ENCODE data around the gene CEP83. TPM values are rescaled to one million over a fixed set of nuclear protein-coding genes. Genes with fewer than 3 reads are reported as not detected.
A peak's percentile ranks its signal among the peaks of the same experiment; 100 is the strongest.

The CEP83 gene
- total and polyA plus RNA-seq, 8 donors = 2.6 to 44.4 (median 15.8) TPM

GRCh38 chr12:94437303-94437702 is 22.4 kb downstream of the CEP83 start:
- 87 to 100% (median 96%) methylated on average over 1 of the region's 1 CpG for WGBS, 5 donors
- Histone ChIP-seq H3K4me1 (peaks cover 0 to 30% (median 16%) of the 10 kb centered on the region in 4 donors), H3K4me3 (no peak overlapping the region), H3K27ac (no peak overlapping the region), H3K27me3 (no peaks in the 10 kb centered on the region), H3K9me3 (peaks cover 0 to 6% (median 0%) of the 10 kb centered on the region in 4 donors), H3K36me3 (no peaks in the 10 kb centered on the region)
- intact Hi-C loops (cut with DNase I; ENCODE audit: low total_unique reads) = loop anchor here (10.0 kb wide), 1 partner anchor 293 kb away; the partner anchor contains the start of gene PLXNC1
- TF ChIP-seq POLR2AphosphoS5 (IDR thresholded peaks at IDR 0.05) (no peak), EP300 (IDR thresholded peaks at IDR 0.05) (no peak), CTCF (IDR thresholded peaks at IDR 0.05) (no peak), POLR2A (IDR thresholded peaks at IDR 0.05) (no peak)
- no peak for DNase-seq

GRCh38 chr12:94435511-94435927 is 24.1 kb downstream of the CEP83 start:
- TF ChIP-seq POLR2AphosphoS5 (IDR thresholded peaks at IDR 0.05) = no peak
- TF ChIP-seq CTCF (IDR thresholded peaks at IDR 0.05) = no peak
- intact Hi-C loops (cut with DNase I; ENCODE audit: low total_unique reads) = loop anchor here (10.0 kb wide), 1 partner anchor 291 kb away; the partner anchor contains the start of gene PLXNC1
- H3K27me3 ChIP-seq = no peaks in the 10 kb centered on the region
- peaks cover 0 to 9% (median 5%) of the 10 kb centered on the region in 4 donors for H3K9me3 ChIP-seq
- peaks cover 0 to 30% (median 16%) of the 10 kb centered on the region in 4 donors for H3K4me1 ChIP-seq
- 34 to 52% (median 45%) methylated on average over 5 of the region's 5 CpGs for WGBS, 5 donors
- no peaks in the 10 kb centered on the region for H3K36me3 ChIP-seq
- DNase-seq = peak in 1 of 2 donors; percentile 18
- no peak overlapping the region for H3K4me3 ChIP-seq
- no peak overlapping the region for H3K27ac ChIP-seq

GRCh38 chr12:94434171-94434570 is 25.5 kb downstream of the CEP83 start:
- DNase-seq = peak in 1 of 2 donors; percentile 23
- TF ChIP-seq EP300 (IDR thresholded peaks at IDR 0.05) = no peak
- TF ChIP-seq POLR2AphosphoS5 (IDR thresholded peaks at IDR 0.05) = no peak
- TF ChIP-seq CTCF (IDR thresholded peaks at IDR 0.05) = peak in 1 of 7 experiments; percentile 27
- H3K27me3 ChIP-seq = no peaks in the 10 kb centered on the region
- H3K9me3 ChIP-seq = peaks cover 0 to 21% (median 12%) of the 10 kb centered on the region in 4 donors
- H3K27ac ChIP-seq = no peak overlapping the region
- 31 to 50% (median 40%) methylated on average over 3 of the region's 3 CpGs for WGBS, 5 donors
- no peaks in the 10 kb centered on the region for H3K36me3 ChIP-seq
- H3K4me1 ChIP-seq = peaks cover 0 to 30% (median 16%) of the 10 kb centered on the region in 4 donors
- H3K4me3 ChIP-seq = no peak overlapping the region
- intact Hi-C loops (cut with DNase I; ENCODE audit: low total_unique reads) = loop anchor here (10.0 kb wide), 1 partner anchor 289 kb away; the partner anchor contains the start of gene PLXNC1

GRCh38 chr12:94433744-94434143 is 25.9 kb downstream of the CEP83 start:
- Histone ChIP-seq H3K27me3 (no peaks in the 10 kb centered on the region), H3K9me3 (peaks cover 0 to 21% (median 12%) of the 10 kb centered on the region in 4 donors), H3K27ac (no peak overlapping the region), H3K36me3 (no peaks in the 10 kb centered on the region), H3K4me3 (no peak overlapping the region), H3K4me1 (peaks cover 0 to 30% (median 16%) of the 10 kb centered on the region in 4 donors)
- DNase-seq = peak in 1 of 2 donors; percentile 23
- intact Hi-C loops (cut with DNase I; ENCODE audit: low total_unique reads) = loop anchor here (10.0 kb wide), 1 partner anchor 289 kb away; the partner anchor contains the start of gene PLXNC1
- TF ChIP-seq POLR2AphosphoS5 (IDR thresholded peaks at IDR 0.05) (no peak), POLR2A (IDR thresholded peaks at IDR 0.05) (no peak), CTCF (IDR thresholded peaks at IDR 0.05) (no peak), EP300 (IDR thresholded peaks at IDR 0.05) (no peak)
- WGBS, 5 donors = 15 to 40% (median 27%) methylated on average over 1 of the region's 1 CpG

Data from stomach (tissue), 9 donors.